Raji (cell line): ENCODE measurements around the gene KCNIP4.

ENCODE experiments used
- POLR2A ChIP-seq: IDR thresholded peaks from 2 replicates; pipeline ENCODE4 v1.6.1; 2011; ENCODE audit warnings: low read depth, low read length, control low read depth; ENCODE audit not compliant: insufficient read depth

The KCNIP4 gene

DNA sequence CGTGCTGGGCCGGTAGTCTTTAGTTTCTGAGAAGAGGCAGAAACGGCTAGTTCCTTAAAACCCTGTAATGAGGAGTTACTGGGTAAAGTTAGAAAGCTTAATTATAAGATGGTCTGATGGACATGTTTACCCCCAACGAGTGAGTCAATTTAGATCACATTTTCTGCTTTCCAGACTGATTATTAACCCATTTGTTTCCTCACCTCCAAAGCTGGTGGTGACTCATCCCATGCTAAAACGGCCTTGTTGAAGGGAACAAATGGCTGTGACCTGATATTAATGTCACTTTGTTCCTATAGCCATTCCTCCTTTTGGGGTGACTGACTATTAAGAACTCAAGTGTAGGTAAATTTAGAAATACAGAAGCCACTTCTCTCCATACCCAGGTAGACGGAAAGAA is 232.0 kb downstream of the KCNIP4 start:
- TF ChIP-seq POLR2A, result no peak

- no peak for TF ChIP-seq POLR2A
These were observed 238.3 kb downstream of the KCNIP4 start for GRCh38 chr4:21710179-21710835.

DNA sequence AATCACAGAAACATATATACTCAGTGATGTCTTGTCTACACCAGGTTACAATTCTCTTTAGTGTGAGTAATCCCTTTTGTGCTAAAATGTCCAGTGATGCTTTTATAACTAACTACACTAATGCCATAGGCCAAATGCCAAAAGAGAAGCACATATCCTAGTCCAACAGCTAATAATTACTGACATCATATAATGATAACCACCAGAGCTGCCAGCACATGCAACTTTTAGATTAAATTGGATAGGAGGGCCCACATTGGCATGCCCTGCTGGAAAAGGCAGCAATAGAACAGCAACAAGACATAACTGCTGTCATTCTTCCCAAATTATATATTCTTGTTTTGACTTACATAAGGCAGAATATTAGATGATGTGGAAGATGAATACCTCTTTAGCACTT is 238.8 kb downstream of the KCNIP4 start:
- no peak for TF ChIP-seq POLR2A

DNA sequence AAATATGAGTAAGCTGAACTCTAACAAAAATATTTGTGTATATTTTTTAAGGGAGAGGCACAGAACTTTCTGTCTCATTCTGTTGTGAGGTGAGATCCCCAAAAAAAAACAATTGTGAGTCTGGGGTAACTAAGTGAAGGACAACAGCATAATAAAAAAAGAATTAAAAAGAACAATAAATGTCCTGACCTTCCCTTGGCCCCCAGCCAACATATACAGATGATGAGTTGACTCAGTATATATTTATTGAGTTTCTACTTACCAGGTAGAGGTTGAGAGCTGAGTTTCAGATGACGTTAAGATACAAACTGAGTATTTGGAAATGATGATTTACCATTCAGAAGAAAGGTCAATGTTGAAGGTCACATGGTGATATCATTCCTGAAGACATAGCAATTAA is 239.5 kb downstream of the KCNIP4 start:
- no peak for TF ChIP-seq POLR2A

DNA sequence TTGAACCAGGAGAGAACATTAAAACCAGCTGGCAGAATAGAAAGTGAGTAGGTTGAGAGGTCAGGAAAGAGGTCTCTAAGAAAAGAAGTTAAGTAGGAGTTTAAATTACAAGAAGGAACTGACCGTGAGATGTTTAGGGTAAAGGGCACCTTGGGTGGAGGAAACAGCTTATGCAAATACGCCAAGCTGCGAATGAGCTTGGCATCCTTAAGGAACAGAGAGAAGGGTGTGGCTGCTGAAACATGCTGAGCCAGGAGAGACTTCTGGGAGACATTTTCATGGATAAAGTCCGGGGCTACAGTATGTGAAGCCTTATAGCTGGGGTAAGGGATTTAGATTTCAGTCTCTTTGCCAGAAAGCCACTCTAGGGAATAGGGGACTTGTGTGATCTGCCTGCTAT is 249.1 kb downstream of the KCNIP4 start:
- TF ChIP-seq POLR2A, result no peak

- no peak for TF ChIP-seq POLR2A
These were observed 251.0 kb downstream of the KCNIP4 start for GRCh38 chr4:21697583-21697982.

DNA sequence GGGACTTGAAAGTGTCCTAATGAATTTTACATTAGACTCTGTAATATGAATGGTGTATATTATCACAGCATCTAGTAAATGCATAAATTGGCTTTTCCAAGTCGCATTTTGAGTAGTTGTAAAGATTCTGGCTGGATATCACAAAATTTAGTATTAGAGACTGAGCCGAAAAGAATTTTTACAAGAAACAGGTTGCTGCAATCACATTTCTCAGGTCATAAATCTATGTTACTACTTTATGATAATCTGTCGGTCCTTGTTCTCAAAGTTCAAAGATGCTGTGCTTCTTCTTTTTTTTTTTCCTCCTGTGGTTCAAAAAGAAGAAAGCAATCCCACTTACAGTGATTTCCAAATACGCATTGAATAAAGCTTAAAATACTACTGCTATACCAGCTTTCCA is 253.4 kb downstream of the KCNIP4 start:
- no peak for TF ChIP-seq POLR2A

DNA sequence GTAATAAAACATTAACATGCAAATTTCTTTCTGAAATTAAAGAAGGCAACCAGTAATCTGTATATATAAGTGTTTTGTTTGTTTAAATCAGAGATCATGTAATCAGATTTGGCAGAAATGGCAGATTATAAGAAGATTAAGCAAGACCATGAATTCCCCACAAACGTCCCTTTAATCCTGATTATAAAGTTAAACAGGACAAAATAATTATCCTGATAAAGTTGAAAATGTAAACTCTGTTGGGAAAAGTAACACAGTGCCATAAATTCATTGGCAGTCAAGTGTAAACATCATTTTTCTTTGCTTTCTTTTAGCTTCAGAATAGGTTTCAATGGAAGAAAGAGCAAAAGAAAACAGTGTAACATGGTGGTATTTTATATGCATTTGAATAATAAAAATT is 256.3 kb downstream of the KCNIP4 start:
- no peak for TF ChIP-seq POLR2A

DNA sequence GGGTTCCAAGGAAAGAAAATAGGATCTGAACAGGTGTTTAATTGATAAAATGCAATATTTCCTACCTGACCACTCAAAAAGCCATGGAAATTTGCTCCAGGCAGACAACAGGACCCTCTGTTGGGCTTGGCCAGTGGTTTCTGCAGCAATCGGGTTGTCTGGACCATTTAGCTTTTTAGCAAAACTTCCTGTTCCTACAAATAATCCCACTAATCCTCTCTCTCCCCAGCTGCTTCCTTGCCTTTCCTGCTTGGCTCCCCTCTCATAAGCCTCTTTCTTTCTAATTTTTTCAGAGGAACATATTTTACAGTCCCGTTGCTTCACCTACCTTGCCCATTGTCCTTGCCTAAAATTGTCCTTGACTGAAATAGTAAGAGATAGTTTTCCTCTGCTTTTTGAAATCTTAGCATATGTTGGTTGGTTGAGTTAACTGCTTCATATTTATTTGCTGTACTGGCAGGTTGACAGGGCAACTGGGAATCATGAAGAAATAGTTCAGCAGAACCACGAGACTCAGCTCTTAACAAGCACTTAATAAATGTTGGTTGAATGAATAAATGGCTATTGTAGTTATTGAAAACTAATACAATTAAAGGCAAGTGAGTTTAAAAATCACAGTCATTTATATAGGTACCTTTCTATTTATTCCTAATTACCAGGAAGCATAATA is 259.8 kb downstream of the KCNIP4 start:
- TF ChIP-seq POLR2A, result no peak

- no peak for TF ChIP-seq POLR2A
These were observed 262.7 kb downstream of the KCNIP4 start for GRCh38 chr4:21685911-21686310.

- TF ChIP-seq POLR2A, result no peak
These were observed 268.2 kb downstream of the KCNIP4 start for GRCh38 chr4:21680326-21680898.

DNA sequence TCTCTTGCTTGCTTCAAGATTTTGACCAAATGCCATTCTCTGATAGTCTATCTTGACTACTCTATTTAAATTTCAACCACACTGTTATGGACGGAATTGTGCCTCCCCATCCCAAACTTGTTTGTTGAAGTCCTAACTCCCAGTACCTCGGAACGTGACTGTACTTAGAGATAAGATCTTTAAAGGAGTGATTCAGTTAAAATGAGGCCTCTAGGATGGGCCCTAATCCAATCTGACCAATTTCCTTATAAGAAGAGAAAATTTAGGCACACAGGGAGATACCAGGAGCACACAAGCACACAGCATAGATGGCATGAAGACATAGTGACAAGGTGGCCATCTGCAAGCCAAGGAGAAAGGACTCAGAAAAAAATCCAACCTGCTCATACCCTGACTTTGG is 269.9 kb downstream of the KCNIP4 start:
- no peak for TF ChIP-seq POLR2A

- TF ChIP-seq POLR2A, result no peak
These were observed 271.4 kb downstream of the KCNIP4 start for GRCh38 chr4:21677173-21677572.

DNA sequence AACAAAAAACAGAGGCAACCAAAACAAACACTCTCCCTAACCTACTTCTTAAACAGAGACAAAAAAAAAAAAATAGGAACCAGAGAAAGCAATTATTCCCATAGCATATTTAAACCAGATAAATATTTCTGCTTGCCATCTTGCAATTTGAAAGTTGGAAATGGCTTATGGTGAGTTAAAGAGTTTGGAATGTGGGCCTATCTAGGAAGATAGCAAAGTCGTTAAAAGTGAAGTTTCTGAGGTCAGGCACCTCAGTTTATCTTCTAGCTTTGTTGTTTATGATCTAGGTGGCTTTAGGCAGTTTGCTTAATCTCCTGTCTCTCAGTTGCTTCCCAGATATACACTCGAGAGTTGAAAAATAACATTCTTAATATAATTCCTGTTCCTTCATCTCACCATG is 284.2 kb downstream of the KCNIP4 start:
- no peak for TF ChIP-seq POLR2A

DNA sequence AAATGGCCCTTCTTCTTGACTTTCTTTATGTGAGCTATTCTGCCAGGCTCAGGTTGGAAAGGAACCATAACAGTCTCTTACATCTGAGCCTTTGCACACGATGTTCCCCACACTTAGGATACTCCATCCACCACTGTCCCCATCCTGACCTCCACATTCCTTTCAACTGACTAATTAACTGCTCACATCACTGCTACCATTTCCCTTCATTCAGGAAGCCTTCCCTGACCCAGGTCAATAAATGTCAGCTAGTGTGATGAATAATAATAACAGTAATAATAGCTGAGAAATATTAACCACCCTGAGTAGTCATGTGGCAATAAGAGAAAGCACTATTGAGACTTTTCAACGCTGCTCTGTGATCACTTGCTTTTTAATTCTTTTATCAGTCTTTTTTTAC is 291.7 kb downstream of the KCNIP4 start:
- no peak for TF ChIP-seq POLR2A

DNA sequence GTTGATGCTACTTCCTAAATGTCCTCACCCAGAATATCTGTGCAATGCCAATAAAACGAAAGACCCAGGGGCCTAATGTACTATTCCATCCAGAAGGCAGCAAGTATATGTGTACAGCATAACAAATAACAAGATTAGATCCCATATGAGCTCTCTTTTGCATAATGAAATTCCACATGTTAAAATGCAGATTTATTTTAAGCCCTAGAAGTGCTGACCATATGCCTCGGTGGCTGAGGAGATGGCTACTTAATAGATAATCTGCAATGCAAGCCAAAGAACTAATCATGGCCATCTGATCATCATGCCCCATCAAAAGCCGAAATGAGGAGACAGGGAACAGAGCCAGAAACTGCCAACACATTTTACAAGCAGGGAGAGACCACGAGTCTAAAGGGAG is 293.5 kb downstream of the KCNIP4 start:
- no peak for TF ChIP-seq POLR2A
